Measurements from ENCODE around the gene HAUS1.

GRCh38 chr18:46072376-46072867 lies 31.8 kb upstream of the HAUS1 start:
- TF ChIP-seq, protein P1, sequence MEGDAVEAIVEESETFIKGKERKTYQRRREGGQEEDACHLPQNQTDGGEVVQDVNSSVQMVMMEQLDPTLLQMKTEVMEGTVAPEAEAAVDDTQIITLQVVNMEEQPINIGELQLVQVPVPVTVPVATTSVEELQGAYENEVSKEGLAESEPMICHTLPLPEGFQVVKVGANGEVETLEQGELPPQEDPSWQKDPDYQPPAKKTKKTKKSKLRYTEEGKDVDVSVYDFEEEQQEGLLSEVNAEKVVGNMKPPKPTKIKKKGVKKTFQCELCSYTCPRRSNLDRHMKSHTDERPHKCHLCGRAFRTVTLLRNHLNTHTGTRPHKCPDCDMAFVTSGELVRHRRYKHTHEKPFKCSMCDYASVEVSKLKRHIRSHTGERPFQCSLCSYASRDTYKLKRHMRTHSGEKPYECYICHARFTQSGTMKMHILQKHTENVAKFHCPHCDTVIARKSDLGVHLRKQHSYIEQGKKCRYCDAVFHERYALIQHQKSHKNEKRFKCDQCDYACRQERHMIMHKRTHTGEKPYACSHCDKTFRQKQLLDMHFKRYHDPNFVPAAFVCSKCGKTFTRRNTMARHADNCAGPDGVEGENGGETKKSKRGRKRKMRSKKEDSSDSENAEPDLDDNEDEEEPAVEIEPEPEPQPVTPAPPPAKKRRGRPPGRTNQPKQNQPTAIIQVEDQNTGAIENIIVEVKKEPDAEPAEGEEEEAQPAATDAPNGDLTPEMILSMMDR (IDR thresholded peaks at IDR 0.05): no peak
- TF ChIP-seq POLR2A (IDR thresholded peaks at IDR 0.05): no peak
- no peak for TF ChIP-seq POLR2AphosphoS5 (IDR thresholded peaks at IDR 0.05)
